22Rv1 (cell line): Measurements from ENCODE around the gene FAM174B.

Source experiments
- H3K27ac ChIP-seq: fragments of 450-650 bp; 2 replicates; pipeline ENCODE4 v1.5.1; 2017
- ZFX ChIP-seq: fragments of 450-650 bp; IDR thresholded peaks from 2 replicates; pipeline ENCODE4 v1.6.1; 2017; ENCODE audit warnings: antibody characterized with exemption, borderline replicate concordance
- TF ChIP-seq, protein P1 (sequence below): fragments of 450-650 bp; IDR thresholded peaks from 2 replicates; pipeline ENCODE4 v1.5.1; 2017; ENCODE audit warnings: mild to moderate bottlenecking

Gene FAM174B

GRCh38 chr15:92643849-92644815 is 11.4 kb downstream of the FAM174B start:
- no peak for TF ChIP-seq ZFX
- TF ChIP-seq, protein P1, sequence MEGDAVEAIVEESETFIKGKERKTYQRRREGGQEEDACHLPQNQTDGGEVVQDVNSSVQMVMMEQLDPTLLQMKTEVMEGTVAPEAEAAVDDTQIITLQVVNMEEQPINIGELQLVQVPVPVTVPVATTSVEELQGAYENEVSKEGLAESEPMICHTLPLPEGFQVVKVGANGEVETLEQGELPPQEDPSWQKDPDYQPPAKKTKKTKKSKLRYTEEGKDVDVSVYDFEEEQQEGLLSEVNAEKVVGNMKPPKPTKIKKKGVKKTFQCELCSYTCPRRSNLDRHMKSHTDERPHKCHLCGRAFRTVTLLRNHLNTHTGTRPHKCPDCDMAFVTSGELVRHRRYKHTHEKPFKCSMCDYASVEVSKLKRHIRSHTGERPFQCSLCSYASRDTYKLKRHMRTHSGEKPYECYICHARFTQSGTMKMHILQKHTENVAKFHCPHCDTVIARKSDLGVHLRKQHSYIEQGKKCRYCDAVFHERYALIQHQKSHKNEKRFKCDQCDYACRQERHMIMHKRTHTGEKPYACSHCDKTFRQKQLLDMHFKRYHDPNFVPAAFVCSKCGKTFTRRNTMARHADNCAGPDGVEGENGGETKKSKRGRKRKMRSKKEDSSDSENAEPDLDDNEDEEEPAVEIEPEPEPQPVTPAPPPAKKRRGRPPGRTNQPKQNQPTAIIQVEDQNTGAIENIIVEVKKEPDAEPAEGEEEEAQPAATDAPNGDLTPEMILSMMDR = no peak
- peak overlapping the region; percentile 62 for H3K27ac ChIP-seq

GRCh38 chr15:92638709-92639365 is 16.7 kb downstream of the FAM174B start:
- peak overlapping the region; percentile 93 for H3K27ac ChIP-seq
- TF ChIP-seq ZFX = no peak
- TF ChIP-seq, protein P1 = no peak

DNA sequence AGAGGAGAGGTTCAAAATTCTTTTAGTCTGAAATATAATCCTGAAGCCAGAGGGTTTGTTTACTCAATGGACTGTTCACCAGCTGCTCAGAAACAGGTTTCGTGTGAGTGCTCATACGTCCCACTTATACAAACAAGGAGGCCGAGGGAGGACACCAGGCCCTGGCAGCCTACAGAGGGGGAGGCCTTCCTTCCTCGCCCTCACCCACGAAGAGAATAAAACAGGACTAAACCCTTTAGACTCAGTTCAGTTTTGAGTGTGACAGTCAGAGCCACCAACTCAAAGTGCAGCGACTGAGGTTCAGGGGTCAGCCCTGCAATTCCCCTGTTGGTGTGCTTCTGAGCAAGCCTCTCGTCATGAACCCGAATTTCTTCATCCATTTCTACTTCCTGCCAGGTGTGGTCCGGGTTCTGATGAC is 17.3 kb downstream of the FAM174B start:
- TF ChIP-seq, protein P1 = no peak
- no peak for TF ChIP-seq ZFX
- peak overlapping the region; percentile 93 for H3K27ac ChIP-seq

GRCh38 chr15:92637626-92638025 is 17.9 kb downstream of the FAM174B start:
- H3K27ac ChIP-seq = peak overlapping the region; percentile 93
- TF ChIP-seq, protein P1 = no peak
- no peak for TF ChIP-seq ZFX

GRCh38 chr15:92636908-92637481 is 18.6 kb downstream of the FAM174B start:
- TF ChIP-seq, protein P1 = no peak
- no peak for TF ChIP-seq ZFX
- peak overlapping the region; percentile 93 for H3K27ac ChIP-seq

DNA sequence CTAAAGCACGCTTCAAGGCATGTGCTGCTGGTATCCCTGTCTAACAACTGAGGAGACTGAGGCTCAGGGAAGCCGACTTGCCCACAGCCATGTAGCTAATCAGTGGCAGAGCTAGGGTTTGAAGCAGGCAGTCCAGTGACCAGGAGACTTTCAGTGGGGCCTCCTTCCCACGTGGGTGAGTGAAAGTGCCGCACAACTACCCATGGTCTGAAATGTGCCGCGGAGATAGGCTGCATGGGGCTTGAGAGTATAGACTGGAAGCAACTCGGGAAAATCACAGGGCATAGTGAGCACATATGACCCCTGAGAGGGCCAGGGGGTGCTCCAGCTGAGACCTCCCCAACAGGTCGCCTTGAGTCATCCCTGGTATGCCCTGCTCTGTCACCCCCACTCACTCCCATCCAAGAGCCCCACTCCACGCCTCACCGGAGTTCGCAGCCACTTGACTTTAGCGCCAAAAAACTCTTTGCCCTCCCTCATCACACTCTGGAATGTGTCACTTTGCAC is 19.1 kb downstream of the FAM174B start:
- H3K27ac ChIP-seq = peak overlapping the region; percentile 93
- TF ChIP-seq, protein P1 = no peak
- TF ChIP-seq ZFX = no peak
